Esophagus muscularis mucosa (tissue), 4 donors: ENCODE data around the gene TTC24. TPM values are rescaled to one million over a fixed set of nuclear protein-coding genes. Genes with fewer than 3 reads are reported as not detected.

Source experiments
- DNase-seq: peaks from one replicate; pipeline ENCODE4 v3.0.0-alpha.2; 2017; ENCODE audit errors: extremely low spot score
- H3K27ac ChIP-seq, 4 donors: fragments of 200-600 bp; sonication (generic); replicated peaks in 1 of 4; 1 replicate in 3 of 4; 2 replicates in 1 of 4; pipeline ENCODE4 v1.5.1; 2016 to 2019; ENCODE audit warnings: mild to moderate bottlenecking in 1 of 4
- H3K27me3 ChIP-seq, 4 donors: fragments of 200-600 bp; sonication (generic); one replicate each; pipeline versions ENCODE4 v1.5.1 to v1.6.0; 2016 to 2019
- H3K36me3 ChIP-seq, 4 donors: fragments of 200-600 bp; sonication (generic); one replicate each; pipeline ENCODE4 v1.5.1; 2016 to 2019
- H3K4me1 ChIP-seq, 4 donors: fragments of 200-600 bp; sonication (generic); one replicate each; pipeline ENCODE4 v1.5.1; 2016 to 2019
- H3K4me3 ChIP-seq, 4 donors: fragments of 200-600 bp; sonication (generic); 1 replicate in 2 of 4; 2 replicates in 2 of 4; pipeline ENCODE4 v1.5.1; 2016 to 2019; ENCODE audit warnings: mild to moderate bottlenecking in 4 of 4, moderate library complexity in 1 of 4
- H3K9me3 ChIP-seq, 4 donors: fragments of 200-600 bp; sonication (generic); 1 replicate in 3 of 4; 2 replicates in 1 of 4; pipeline ENCODE4 v1.5.1; 2016 to 2019
- EP300 ChIP-seq: sonication (generic); formaldehyde crosslinking; IDR thresholded peaks from one replicate; pipeline ENCODE4 v1.6.1; 2017; ENCODE audit warnings: antibody characterized with exemption
- POLR2A ChIP-seq: fragments of 450-650 bp; IDR thresholded peaks from one replicate; pipeline ENCODE4 v1.6.1; 2017; ENCODE audit warnings: antibody characterized with exemption, moderate library complexity, mild to moderate bottlenecking, low read depth
- POLR2AphosphoS5 ChIP-seq, 2 donors: sonication (generic); formaldehyde crosslinking; IDR thresholded peaks; one replicate each; pipeline ENCODE4 v1.6.1; 2017; ENCODE audit warnings: antibody characterized with exemption in 2 of 2
- WGBS: methylation state at CpG from one replicate; pipeline ENCODE4 v1.1.5; 2018; 5-methylcytosine and 5-hydroxymethylcytosine counted together
- intact Hi-C: fragments of 100-400 bp; cut with DNase I; formaldehyde crosslinking; loops from one replicate; pipeline ENCODE4 v1.15.1; 2023
- total RNA-seq, 4 donors: library from RNA; depleted of rRNA; stranded (reverse); fragments of >200 nt; gene quantifications; one replicate each; pipeline versions ENCODE4 v1.1.0 to v1.2.1, GENCODE V29; 2016
- TF ChIP-seq, protein P1 (sequence below), 3 experiments: fragments of 200-600 bp in 2 of 3; fragments of 450-650 bp in 1 of 3; sonication (generic) in 2 of 3; IDR thresholded peaks; one replicate each; pipeline ENCODE4 v1.5.1; 2017 to 2019; ENCODE audit warnings: antibody characterized with exemption in 3 of 3, mild to moderate bottlenecking in 2 of 3, moderate library complexity in 1 of 3

TTC24 gene
- total RNA-seq, 4 donors from 2014 or later: not detected

DNA sequence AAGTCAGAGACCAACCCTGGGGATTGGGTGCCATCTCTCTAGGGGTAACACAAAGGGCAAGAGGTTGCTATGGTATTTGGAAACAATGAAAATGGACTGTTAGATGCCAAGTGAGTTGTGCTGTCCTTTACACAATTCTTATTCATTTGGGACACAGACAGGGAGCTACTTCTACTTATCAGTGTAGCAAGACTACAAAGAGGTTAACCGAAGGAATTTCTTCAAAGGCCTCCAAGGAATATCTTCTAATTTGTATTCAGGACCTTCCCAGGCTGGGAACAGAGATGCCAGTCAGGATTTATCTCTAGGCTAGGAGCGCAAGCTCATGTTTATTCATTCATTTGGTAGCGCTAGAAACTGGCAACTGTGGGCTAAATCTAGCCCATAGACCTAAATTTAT lies 14.7 kb downstream of the TTC24 start:
- no peak overlapping the region for H3K27ac ChIP-seq
- intact Hi-C loops: loop anchor here (5.0 to 10.0 kb wide), 2 partner anchors 109 to 137 kb away; no protein-coding TSS in a partner anchor
- H3K27me3 ChIP-seq: no peaks in the 10 kb centered on the region
- peaks cover 11 to 21% (median 19%) of the 10 kb centered on the region in 4 donors for H3K4me1 ChIP-seq
- no peak overlapping the region for H3K4me3 ChIP-seq
- no peak for TF ChIP-seq POLR2AphosphoS5 (IDR thresholded peaks at IDR 0.05)
- TF ChIP-seq POLR2A: no peak
- no peak for TF ChIP-seq EP300
- TF ChIP-seq, protein P1, sequence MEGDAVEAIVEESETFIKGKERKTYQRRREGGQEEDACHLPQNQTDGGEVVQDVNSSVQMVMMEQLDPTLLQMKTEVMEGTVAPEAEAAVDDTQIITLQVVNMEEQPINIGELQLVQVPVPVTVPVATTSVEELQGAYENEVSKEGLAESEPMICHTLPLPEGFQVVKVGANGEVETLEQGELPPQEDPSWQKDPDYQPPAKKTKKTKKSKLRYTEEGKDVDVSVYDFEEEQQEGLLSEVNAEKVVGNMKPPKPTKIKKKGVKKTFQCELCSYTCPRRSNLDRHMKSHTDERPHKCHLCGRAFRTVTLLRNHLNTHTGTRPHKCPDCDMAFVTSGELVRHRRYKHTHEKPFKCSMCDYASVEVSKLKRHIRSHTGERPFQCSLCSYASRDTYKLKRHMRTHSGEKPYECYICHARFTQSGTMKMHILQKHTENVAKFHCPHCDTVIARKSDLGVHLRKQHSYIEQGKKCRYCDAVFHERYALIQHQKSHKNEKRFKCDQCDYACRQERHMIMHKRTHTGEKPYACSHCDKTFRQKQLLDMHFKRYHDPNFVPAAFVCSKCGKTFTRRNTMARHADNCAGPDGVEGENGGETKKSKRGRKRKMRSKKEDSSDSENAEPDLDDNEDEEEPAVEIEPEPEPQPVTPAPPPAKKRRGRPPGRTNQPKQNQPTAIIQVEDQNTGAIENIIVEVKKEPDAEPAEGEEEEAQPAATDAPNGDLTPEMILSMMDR (IDR thresholded peaks at IDR 0.05): no peak
- H3K36me3 ChIP-seq: peaks cover 35 to 63% (median 60%) of the 10 kb centered on the region in 4 donors
- DNase-seq: no peak
- no peaks in the 10 kb centered on the region for H3K9me3 ChIP-seq
- WGBS: 91% methylated on average over 3 of the region's 3 CpGs

DNA sequence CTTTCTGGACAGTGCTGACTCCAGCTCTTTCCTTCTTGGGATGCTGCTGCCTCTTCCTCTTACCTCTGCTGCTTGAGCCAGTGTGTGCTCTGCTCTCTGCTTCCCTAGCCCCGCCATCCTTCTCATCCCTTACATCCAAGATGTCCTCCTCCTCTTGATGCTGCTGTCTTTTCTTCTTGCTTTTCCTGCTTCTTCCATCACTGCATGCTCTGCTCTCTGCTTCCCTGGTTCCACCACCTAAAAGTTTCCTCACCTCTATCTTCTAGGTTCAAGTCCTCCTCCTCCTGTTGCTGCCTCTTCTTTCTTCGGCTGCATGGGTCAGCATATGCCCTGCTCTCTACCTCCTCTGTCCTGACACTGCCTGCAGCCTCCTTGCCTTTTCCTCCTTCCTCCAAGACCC lies 15.5 kb downstream of the TTC24 start:
- Histone ChIP-seq H3K4me3 (no peak overlapping the region), H3K36me3 (peaks cover 35 to 63% (median 60%) of the 10 kb centered on the region in 4 donors), H3K9me3 (no peaks in the 10 kb centered on the region), H3K4me1 (peaks cover 11 to 27% (median 23%) of the 10 kb centered on the region in 4 donors), H3K27me3 (no peaks in the 10 kb centered on the region), H3K27ac (no peak overlapping the region)
- intact Hi-C loops: loop anchor here (10.0 kb wide), 1 partner anchor 110 kb away; no protein-coding TSS in a partner anchor
- DNase-seq: no peak
- 92% methylated on average over 2 of the region's 2 CpGs for WGBS
- TF ChIP-seq EP300: no peak
- TF ChIP-seq, protein P1 (IDR thresholded peaks at IDR 0.05): no peak

DNA sequence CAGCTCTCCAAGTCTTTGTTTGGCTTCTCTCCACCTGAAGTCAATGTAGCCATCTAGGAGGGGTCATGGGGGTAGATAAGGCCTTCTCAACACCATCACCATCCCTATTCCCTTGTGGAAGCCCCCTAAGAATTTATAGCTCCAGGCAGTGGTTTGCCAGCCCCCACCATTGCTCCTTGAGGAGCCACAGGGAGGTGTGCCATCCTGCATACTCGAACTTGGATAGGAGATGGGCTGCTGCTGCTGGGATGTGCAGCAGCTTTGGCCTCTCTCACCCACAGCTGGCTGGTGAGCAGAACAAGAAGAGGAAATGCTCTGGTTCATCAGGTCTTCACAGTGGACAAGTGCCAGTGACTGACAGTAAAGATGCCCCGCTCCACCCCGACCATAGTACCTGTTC lies 16.9 kb downstream of the TTC24 start:
- intact Hi-C loops: loop anchor here (10.0 kb wide), 1 partner anchor 112 kb away; no protein-coding TSS in a partner anchor
- 97% methylated on average over 3 of the region's 3 CpGs for WGBS
- DNase-seq: no peak

DNA sequence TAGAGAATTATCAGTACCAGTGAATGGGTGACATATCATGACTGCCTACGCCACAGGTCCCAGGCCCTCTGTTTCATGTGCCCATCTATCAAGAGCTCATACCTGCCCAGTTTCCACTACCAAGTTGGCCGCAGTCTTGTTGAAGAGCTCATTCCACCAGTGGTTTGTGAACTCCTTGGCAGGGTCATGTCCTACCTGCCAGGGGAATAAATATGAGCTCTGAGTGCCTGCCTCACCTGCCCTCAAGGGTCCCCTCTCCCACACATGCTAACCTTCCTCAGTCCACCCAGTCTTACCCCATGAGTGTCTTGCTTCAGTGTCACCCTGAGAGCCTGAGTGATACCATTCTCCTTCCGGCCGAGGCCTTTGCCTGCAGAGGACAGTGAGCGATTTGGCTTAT lies 18.6 kb downstream of the TTC24 start:
- Histone ChIP-seq H3K36me3 (peaks cover 35 to 58% (median 56%) of the 10 kb centered on the region in 4 donors), H3K27ac (no peak overlapping the region), H3K4me1 (peaks cover 10 to 29% (median 25%) of the 10 kb centered on the region in 4 donors), H3K4me3 (no peak overlapping the region), H3K9me3 (no peaks in the 10 kb centered on the region), H3K27me3 (no peaks in the 10 kb centered on the region)
- DNase-seq: no peak
- WGBS: 100% methylated on average over 3 of the region's 5 CpGs
- intact Hi-C loops: loop anchor here (10.0 kb wide), 1 partner anchor 113 kb away; no protein-coding TSS in a partner anchor
- TF ChIP-seq POLR2A (no peak), POLR2AphosphoS5 (IDR thresholded peaks at IDR 0.05) (no peak), EP300 (no peak)
- TF ChIP-seq, protein P1 (IDR thresholded peaks at IDR 0.05): no peak

More for the DNA sequence above, 16.9 kb downstream of the TTC24 start:
- Histone ChIP-seq H3K4me3 (no peak overlapping the region), H3K27me3 (no peaks in the 10 kb centered on the region), H3K36me3 (peaks cover 35 to 63% (median 60%) of the 10 kb centered on the region in 4 donors), H3K4me1 (peaks cover 11 to 30% (median 26%) of the 10 kb centered on the region in 4 donors), H3K9me3 (no peaks in the 10 kb centered on the region), H3K27ac (no peak overlapping the region)
- no peak for TF ChIP-seq POLR2A
- no peak for TF ChIP-seq EP300
- TF ChIP-seq, protein P1 (IDR thresholded peaks at IDR 0.05): no peak
- TF ChIP-seq POLR2AphosphoS5 (IDR thresholded peaks at IDR 0.05): no peak
